CD14-positive monocyte (primary cell): ENCODE results near the gene STX8. TPM values are rescaled to one million over a fixed set of nuclear protein-coding genes. Genes with fewer than 3 reads are reported as not detected.
A peak's percentile ranks its signal among the peaks of the same experiment; 100 is the strongest.

Source experiments
- DNase-seq, 3 donors: peaks; one replicate each; pipeline ENCODE4 v3.0.0-alpha.2; 2011 to 2022
- H2AFZ ChIP-seq: 2 replicates; pipeline ENCODE4 v1.6.0; 2012; ENCODE audit warnings: mild to moderate bottlenecking, low read depth, low read length, inconsistent platforms; ENCODE audit not compliant: insufficient read depth, poor library complexity, severe bottlenecking
- H3K27ac ChIP-seq, 2 donors: 1 replicate in 1 of 2; 2 replicates in 1 of 2; pipeline ENCODE4 v1.5.1; 2012 to 2013; ENCODE audit warnings: low read length in 2 of 2, control low read depth in 1 of 2, inconsistent platforms in 1 of 2, low read depth in 1 of 2, mild to moderate bottlenecking in 1 of 2
- H3K27me3 ChIP-seq, 2 donors: one replicate each; pipeline versions ENCODE4 v1.6.0 to v1.6.1; 2011 to 2013; ENCODE audit warnings: low read length in 2 of 2; ENCODE audit not compliant: control insufficient read depth in 2 of 2, insufficient read depth in 2 of 2
- H3K36me3 ChIP-seq, 2 donors: replicated peaks in 1 of 2; 1 replicate in 1 of 2; 2 replicates in 1 of 2; pipeline versions ENCODE4 v1.5.1 to v1.6.1; 2012 to 2013; ENCODE audit warnings: low read length in 2 of 2, control low read depth in 1 of 2, inconsistent platforms in 1 of 2, mild to moderate bottlenecking in 1 of 2; ENCODE audit not compliant: insufficient read depth in 2 of 2, control insufficient read depth in 1 of 2
- H3K4me1 ChIP-seq, 2 donors: 1 replicate in 1 of 2; 2 replicates in 1 of 2; pipeline versions ENCODE4 v1.5.1 to v1.6.1; 2012 to 2013; ENCODE audit warnings: low read length in 2 of 2, control low read depth in 1 of 2, inconsistent platforms in 1 of 2, mild to moderate bottlenecking in 1 of 2, moderate library complexity in 1 of 2; ENCODE audit not compliant: insufficient read depth in 2 of 2, control insufficient read depth in 1 of 2
- H3K4me2 ChIP-seq: replicated peaks from 2 replicates; pipeline ENCODE3; 2012; ENCODE audit warnings: low read length, moderate library complexity, mild to moderate bottlenecking; ENCODE audit not compliant: poor library complexity, severe bottlenecking; ENCODE audit errors: extremely low read depth
- H3K4me3 ChIP-seq, 3 experiments: fragments of 200-600 bp in 1 of 3; sonication (generic) in 1 of 3; replicated peaks in 1 of 3; 1 replicate in 2 of 3; 2 replicates in 1 of 3; pipeline ENCODE4 v1.5.1; 2011 to 2013; ENCODE audit warnings: low read length in 3 of 3, mild to moderate bottlenecking in 3 of 3, control low read depth in 2 of 3, low read depth in 2 of 3, inconsistent platforms in 1 of 3, moderate library complexity in 1 of 3
- H3K79me2 ChIP-seq: 2 replicates; pipeline ENCODE4 v1.6.0; 2012; ENCODE audit warnings: mild to moderate bottlenecking, control low read depth, inconsistent platforms, low read length, moderate library complexity; ENCODE audit not compliant: insufficient read depth
- H3K9ac ChIP-seq: 2 replicates; pipeline ENCODE4 v1.6.0; 2017; ENCODE audit warnings: low read length, mild to moderate bottlenecking; ENCODE audit not compliant: insufficient read depth, poor library complexity, severe bottlenecking
- H3K9me3 ChIP-seq, 2 donors: replicated peaks in 1 of 2; 1 replicate in 1 of 2; 2 replicates in 1 of 2; pipeline versions ENCODE4 v1.5.1 to v1.6.1; 2012 to 2013; ENCODE audit warnings: low read length in 2 of 2, control low read depth in 1 of 2; ENCODE audit not compliant: control insufficient read depth in 1 of 2, insufficient read depth in 1 of 2
- H4K20me1 ChIP-seq: 2 replicates; pipeline ENCODE4 v1.6.0; 2012; ENCODE audit warnings: mild to moderate bottlenecking, low read length, control low read depth, moderate library complexity; ENCODE audit not compliant: insufficient read depth
- H3K27ac Mint-ChIP-seq, 7 donors: one replicate each; pipeline ENCODE4 v1.8.0; 2020; ENCODE audit warnings: mild to moderate bottlenecking in 7 of 7, mixed read lengths in 7 of 7, moderate library complexity in 6 of 7, inconsistent platforms in 2 of 7
- H3K27me3 Mint-ChIP-seq, 3 donors: one replicate each; pipeline ENCODE4 v1.8.0; 2021 to 2022; ENCODE audit warnings: low read depth in 3 of 3, mild to moderate bottlenecking in 3 of 3, mixed read lengths in 3 of 3, moderate library complexity in 3 of 3, inconsistent platforms in 1 of 3
- H3K36me3 Mint-ChIP-seq, 2 donors: one replicate each; pipeline ENCODE4 v1.8.0; 2020; ENCODE audit warnings: mixed read lengths in 2 of 2, inconsistent platforms in 1 of 2, mild to moderate bottlenecking in 1 of 2
- H3K4me1 Mint-ChIP-seq: one replicate; pipeline ENCODE4 v1.8.0; 2020; ENCODE audit warnings: mild to moderate bottlenecking, mixed read lengths
- H3K4me3 Mint-ChIP-seq, 2 donors: one replicate each; pipeline ENCODE4 v1.8.0; 2020; ENCODE audit warnings: mild to moderate bottlenecking in 2 of 2, mixed read lengths in 2 of 2, moderate library complexity in 1 of 2
- H3K9me3 Mint-ChIP-seq, 7 donors: one replicate each; pipeline ENCODE4 v1.8.0; 2020 to 2022; ENCODE audit warnings: mixed read lengths in 7 of 7, mild to moderate bottlenecking in 6 of 7, moderate library complexity in 6 of 7, inconsistent platforms in 2 of 7
- CTCF ChIP-seq: fragments of 200-600 bp; IDR thresholded peaks from one replicate; pipeline ENCODE4 v1.8.0; 2022; ENCODE audit warnings: antibody characterized with exemption, mild to moderate bottlenecking
- WGBS: methylation state at CpG from one replicate; pipeline ENCODE4 v1.1.5; 2013; ENCODE audit warnings: missing lambda C conversion rate; ENCODE audit not compliant: insufficient coverage; 5-methylcytosine and 5-hydroxymethylcytosine counted together
- intact Hi-C, 2 donors: fragments of 100-400 bp; cut with micrococcal nuclease; formaldehyde crosslinking; loops; one replicate each; pipeline versions ENCODE4 v1.15.0 to v1.15.1; 2023
- polyA plus RNA-seq, 3 donors: library from polyadenylated mRNA; depleted of rRNA in 1 of 3; unstranded in 2 of 3; stranded (reverse) in 1 of 3; fragments of 300-500 nt in 2 of 3; fragments of >200 nt in 1 of 3; fragmentation: Illumina TruSeq in 2 of 3; gene quantifications; 1 replicate in 2 of 3; 2 replicates in 1 of 3; pipeline ENCODE4 v1.2.3, GENCODE V29; 2012 to 2021

The STX8 gene
- polyA plus RNA-seq, 3 donors: 44.4 to 170 (median 142) TPM

DNA sequence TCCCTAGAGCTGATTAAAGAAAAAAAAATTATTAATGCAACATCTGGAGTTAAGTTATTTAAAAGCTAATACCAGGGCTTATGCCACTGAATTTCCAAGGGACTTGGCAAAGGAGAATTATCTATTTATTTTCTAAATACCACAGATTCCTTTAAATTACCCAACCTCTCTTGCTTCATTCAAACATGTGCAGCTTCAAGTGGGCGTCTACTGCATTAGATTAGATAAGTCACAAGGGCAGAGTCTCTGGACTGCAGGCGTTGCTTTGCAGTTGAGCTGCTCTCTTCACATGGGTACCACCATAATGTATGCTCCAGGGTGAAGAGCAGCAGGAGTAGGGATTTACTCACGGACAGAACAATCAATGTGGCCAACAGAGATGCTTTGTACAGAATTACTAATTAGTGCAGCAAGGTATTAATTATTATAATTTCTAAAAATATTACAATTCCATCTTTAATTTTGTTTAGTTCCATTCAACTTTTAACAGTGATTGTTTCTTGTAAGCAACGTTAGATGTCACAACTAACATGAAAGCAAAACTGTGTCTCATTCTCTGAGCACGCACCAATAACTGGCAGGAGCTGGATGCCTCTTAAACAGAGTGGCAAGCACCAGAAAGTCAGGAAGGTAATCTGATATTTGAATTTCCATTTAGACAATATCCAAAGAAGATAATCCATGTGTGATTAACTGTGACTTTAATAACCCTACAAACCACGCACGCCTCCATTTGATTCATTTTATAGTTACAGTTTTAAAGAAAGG lies 214.2 kb downstream of the STX8 start:
- WGBS: 100% methylated on average over 1 of the region's 7 CpGs
- no peak overlapping the region for H3K4me3 Mint-ChIP-seq
- Histone ChIP-seq H3K27me3 (no peaks in the 10 kb centered on the region), H3K9me3 (no peaks in the 10 kb centered on the region), H3K79me2 (no peaks in the 10 kb centered on the region), H4K20me1 (no peaks in the 10 kb centered on the region), H3K4me1 (peaks cover 11% of the 10 kb centered on the region in 2 donors), H3K9ac (no peak overlapping the region), H3K36me3 (no peaks in the 10 kb centered on the region), H3K27ac (no peak overlapping the region), H3K4me3 (no peak overlapping the region), H2AFZ (no peak overlapping the region), H3K4me2 (no peak overlapping the region)
- H3K27ac Mint-ChIP-seq: peak overlapping the region in 1 of 7 donors; percentile 35
- H3K9me3 Mint-ChIP-seq: no peaks in the 10 kb centered on the region
- intact Hi-C loops: loop anchor here in 1 of 2 donors (10.0 kb wide), 1 partner anchor 57 kb away; no protein-coding TSS in a partner anchor
- H3K4me1 Mint-ChIP-seq: peaks cover 12% of the 10 kb centered on the region
- H3K27me3 Mint-ChIP-seq: peaks cover 0 to 3% (median 1%) of the 10 kb centered on the region in 3 donors
- peaks cover 0 to 2% of the 10 kb centered on the region in 2 donors for H3K36me3 Mint-ChIP-seq
- no peak for DNase-seq
- no peak for TF ChIP-seq CTCF

GRCh38 chr17:9360677-9361081 lies 214.9 kb downstream of the STX8 start:
- 100% methylated on average over 6 of the region's 13 CpGs for WGBS
- Histone ChIP-seq H3K4me1 (peaks cover 18% of the 10 kb centered on the region in 2 donors), H3K27me3 (no peaks in the 10 kb centered on the region), H3K79me2 (no peaks in the 10 kb centered on the region), H2AFZ (no peak overlapping the region), H3K27ac (no peak overlapping the region), H3K9me3 (no peaks in the 10 kb centered on the region), H4K20me1 (no peaks in the 10 kb centered on the region), H3K4me2 (no peak overlapping the region), H3K36me3 (no peaks in the 10 kb centered on the region), H3K9ac (no peak overlapping the region), H3K4me3 (no peak overlapping the region)
- Mint-ChIP-seq H3K4me3 (no peak overlapping the region), H3K9me3 (no peaks in the 10 kb centered on the region), H3K4me1 (peaks cover 19% of the 10 kb centered on the region), H3K27ac (no peak overlapping the region), H3K36me3 (no peaks in the 10 kb centered on the region), H3K27me3 (peaks cover 0 to 2% (median 1%) of the 10 kb centered on the region in 3 donors)
- no peak for DNase-seq
- TF ChIP-seq CTCF: no peak
- intact Hi-C loops: loop anchor here in 1 of 2 donors (10.0 kb wide), 1 partner anchor 56 kb away; no protein-coding TSS in a partner anchor
